K562 (cell line): ENCODE measurements around the gene GPATCH2.

Experiments used
- E2F3 ChIP-seq: fragments of 250-450 bp; sonication (Bioruptor Pico); IDR thresholded peaks from 2 replicates; pipeline ENCODE4 v1.4.0; 2020; ENCODE audit warnings: mild to moderate bottlenecking
- HDAC8 ChIP-seq: fragments of 450-650 bp; IDR thresholded peaks from 2 replicates; pipeline ENCODE4 v1.6.1; 2016; ENCODE audit warnings: mild to moderate bottlenecking, missing genetic modification characterization, moderate library complexity, missing compliant biosample characterization
- MAX ChIP-seq: sonication (generic); formaldehyde crosslinking; IDR thresholded peaks from 2 replicates; pipeline ENCODE4 v1.9.0; 2022; ENCODE audit warnings: mild to moderate bottlenecking, missing genetic modification reagents
- MAZ ChIP-seq, 2 experiments: fragments of 450-650 bp in 1 of 2; sonication (generic) in 1 of 2; formaldehyde crosslinking; IDR thresholded peaks in 1 of 2; conservative IDR thresholded peaks in 1 of 2; 2 replicates each; pipeline versions ENCODE4 v1.4.0 to v1.5.0; 2020; ENCODE audit warnings: mild to moderate bottlenecking in 1 of 2, missing genetic modification reagents in 1 of 2
- MXI1 ChIP-seq: IDR thresholded peaks from 2 replicates; pipeline ENCODE4 v1.6.1; 2011; ENCODE audit warnings: low read depth, mild to moderate bottlenecking, improper control_type of control experiment, low read length
- NR1H2 ChIP-seq: sonication (generic); formaldehyde crosslinking; IDR thresholded peaks from 2 replicates; pipeline ENCODE4 v1.4.0; 2020; ENCODE audit warnings: mild to moderate bottlenecking, missing genetic modification reagents
- POU5F1 ChIP-seq: fragments of 150-350 bp; IDR thresholded peaks from 2 replicates; pipeline ENCODE4 v1.6.1; 2014; ENCODE audit warnings: borderline replicate concordance, low read length, low read depth, mild to moderate bottlenecking; ENCODE audit not compliant: partially characterized antibody
- RNF2 ChIP-seq: sonication (generic); IDR thresholded peaks from 2 replicates; pipeline ENCODE4 v1.6.1; 2016
- SRSF9 ChIP-seq: fragments of 200-400 bp; formaldehyde crosslinking; IDR thresholded peaks from 2 replicates; pipeline ENCODE4 v1.6.1; 2017; ENCODE audit warnings: low read depth, low read length, borderline replicate concordance
- ZNF764 ChIP-seq: fragments of 250-450 bp; sonication (Bioruptor Pico); IDR thresholded peaks from 2 replicates; pipeline ENCODE4 v1.4.0; 2020; ENCODE audit warnings: low read depth, mild to moderate bottlenecking, moderate library complexity
- ZSCAN29 ChIP-seq: fragments of 450-650 bp; IDR thresholded peaks from 2 replicates; pipeline ENCODE4 v1.6.1; 2017
- TF ChIP-seq, protein P1 (sequence below), 3 experiments: IDR thresholded peaks in 2 of 3; conservative IDR thresholded peaks in 1 of 3; 2 replicates each; pipeline ENCODE4 v1.5.1; 2011 to 2012; ENCODE audit warnings: low read length in 3 of 3, mild to moderate bottlenecking in 3 of 3, control low read depth in 2 of 3, improper control_type of control experiment in 1 of 3, inconsistent platforms in 1 of 3, low read depth in 1 of 3, mixed read lengths in 1 of 3, moderate library complexity in 1 of 3; ENCODE audit not compliant: insufficient read depth in 2 of 3

GRCh38 chr1:217525773-217526490, 105.0 kb downstream of the GPATCH2 start:
- TF ChIP-seq ZSCAN29 (no peak), NR1H2 (CRISPR knock-in tag) (no peak), ZNF764 (CRISPR knock-in tag) (no peak), E2F3 (CRISPR knock-in tag) (no peak), MAX (CRISPR knock-in tag) (no peak), MAZ (CRISPR knock-in tag; conservative IDR thresholded peaks at IDR 0.05 in 1 of 2, IDR thresholded peaks at IDR 0.05 in 1 of 2) (no peak), HDAC8 (tag) (no peak), POU5F1 (no peak), SRSF9 (no peak), MXI1 (no peak), RNF2 (no peak)
- TF ChIP-seq, protein P1, sequence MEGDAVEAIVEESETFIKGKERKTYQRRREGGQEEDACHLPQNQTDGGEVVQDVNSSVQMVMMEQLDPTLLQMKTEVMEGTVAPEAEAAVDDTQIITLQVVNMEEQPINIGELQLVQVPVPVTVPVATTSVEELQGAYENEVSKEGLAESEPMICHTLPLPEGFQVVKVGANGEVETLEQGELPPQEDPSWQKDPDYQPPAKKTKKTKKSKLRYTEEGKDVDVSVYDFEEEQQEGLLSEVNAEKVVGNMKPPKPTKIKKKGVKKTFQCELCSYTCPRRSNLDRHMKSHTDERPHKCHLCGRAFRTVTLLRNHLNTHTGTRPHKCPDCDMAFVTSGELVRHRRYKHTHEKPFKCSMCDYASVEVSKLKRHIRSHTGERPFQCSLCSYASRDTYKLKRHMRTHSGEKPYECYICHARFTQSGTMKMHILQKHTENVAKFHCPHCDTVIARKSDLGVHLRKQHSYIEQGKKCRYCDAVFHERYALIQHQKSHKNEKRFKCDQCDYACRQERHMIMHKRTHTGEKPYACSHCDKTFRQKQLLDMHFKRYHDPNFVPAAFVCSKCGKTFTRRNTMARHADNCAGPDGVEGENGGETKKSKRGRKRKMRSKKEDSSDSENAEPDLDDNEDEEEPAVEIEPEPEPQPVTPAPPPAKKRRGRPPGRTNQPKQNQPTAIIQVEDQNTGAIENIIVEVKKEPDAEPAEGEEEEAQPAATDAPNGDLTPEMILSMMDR (IDR thresholded peaks at IDR 0.05 in 2 of 3, conservative IDR thresholded peaks at IDR 0.05 in 1 of 3; ENCODE audit: insufficient read depth in 2 of 3, low read depth in 1 of 3, low read length in 3 of 3): no peak
